ENCODE results near the gene PRIMPOL.

PRIMPOL gene

GRCh38 chr4:184666670-184667069 lies 17.1 kb downstream of the PRIMPOL start:
- DNase-seq (ENCODE audit: low read depth in 2 of 2): no peak

- no peak for DNase-seq (ENCODE audit: low read depth in 2 of 2)
Observed at GRCh38 chr4:184668096-184668495, 18.6 kb downstream of the PRIMPOL start.

- DNase-seq (ENCODE audit: low read depth in 2 of 2): no peak
Observed at GRCh38 chr4:184668511-184669114, 19.1 kb downstream of the PRIMPOL start.

GRCh38 chr4:184669251-184669650 lies 19.7 kb downstream of the PRIMPOL start:
- no peak for DNase-seq (ENCODE audit: low read depth in 2 of 2)

DNA sequence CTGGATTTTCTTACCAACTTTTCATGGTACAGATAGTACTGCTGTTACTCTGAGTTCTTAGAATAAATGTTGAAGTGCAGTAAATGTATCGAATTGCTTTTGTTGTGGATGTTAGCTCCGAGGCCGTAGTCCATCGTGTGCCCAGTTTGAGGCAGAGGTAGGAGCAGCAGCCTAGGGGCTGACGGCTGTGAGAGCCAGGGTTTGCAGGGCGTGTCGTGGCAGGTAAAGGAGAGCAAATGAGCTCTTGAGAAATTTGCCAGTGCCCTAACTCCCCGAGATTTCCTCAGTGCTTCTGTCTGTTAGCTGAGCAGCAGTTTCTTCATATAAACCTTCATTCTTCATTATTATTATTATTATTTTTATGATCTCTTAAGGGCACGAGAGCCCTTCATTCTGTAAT lies 21.6 kb downstream of the PRIMPOL start:
- DNase-seq (ENCODE audit: low read depth in 2 of 2): no peak

DNA sequence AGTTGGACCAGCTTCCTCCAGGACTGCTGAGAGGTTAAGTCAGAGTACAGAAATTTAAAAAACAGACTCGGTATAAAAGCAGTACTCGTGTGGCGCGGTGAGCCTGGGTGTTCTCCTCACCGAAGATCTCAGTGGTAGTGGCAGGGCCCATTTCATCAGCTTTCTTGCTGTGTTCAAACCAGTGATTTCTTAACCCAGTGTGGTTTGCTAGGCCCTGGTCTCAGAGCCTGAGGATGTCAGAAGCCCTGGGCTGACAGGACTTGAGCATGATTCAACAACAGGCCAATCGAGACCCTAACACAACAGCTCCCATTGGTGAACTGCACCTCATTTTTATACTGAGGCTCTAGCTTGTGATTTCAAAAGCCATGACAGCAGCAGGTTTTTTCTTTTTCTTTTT lies 23.2 kb downstream of the PRIMPOL start:
- no peak for DNase-seq (ENCODE audit: low read depth in 2 of 2)

GRCh38 chr4:184674011-184674410 lies 24.5 kb downstream of the PRIMPOL start:
- DNase-seq (ENCODE audit: low read depth in 2 of 2): no peak

DNA sequence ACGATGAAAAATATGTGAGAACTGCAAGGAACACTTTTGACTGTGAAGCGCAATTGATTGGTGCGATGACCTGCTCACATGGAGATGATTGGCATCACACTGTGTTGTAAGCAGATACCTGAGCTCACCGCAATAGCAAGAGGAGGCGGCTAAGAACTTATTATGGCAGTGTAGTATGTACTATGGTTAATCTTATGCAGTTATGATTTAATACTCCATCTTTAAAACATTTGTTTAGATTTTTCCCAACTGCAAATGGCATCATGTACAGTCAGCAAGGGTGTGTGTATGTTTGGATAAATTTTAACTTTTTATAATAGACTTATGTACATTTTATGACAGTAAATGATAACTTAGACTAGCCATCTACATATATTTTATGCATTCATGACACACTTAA lies 25.5 kb downstream of the PRIMPOL start:
- no peak for DNase-seq (ENCODE audit: low read depth in 2 of 2)

DNA sequence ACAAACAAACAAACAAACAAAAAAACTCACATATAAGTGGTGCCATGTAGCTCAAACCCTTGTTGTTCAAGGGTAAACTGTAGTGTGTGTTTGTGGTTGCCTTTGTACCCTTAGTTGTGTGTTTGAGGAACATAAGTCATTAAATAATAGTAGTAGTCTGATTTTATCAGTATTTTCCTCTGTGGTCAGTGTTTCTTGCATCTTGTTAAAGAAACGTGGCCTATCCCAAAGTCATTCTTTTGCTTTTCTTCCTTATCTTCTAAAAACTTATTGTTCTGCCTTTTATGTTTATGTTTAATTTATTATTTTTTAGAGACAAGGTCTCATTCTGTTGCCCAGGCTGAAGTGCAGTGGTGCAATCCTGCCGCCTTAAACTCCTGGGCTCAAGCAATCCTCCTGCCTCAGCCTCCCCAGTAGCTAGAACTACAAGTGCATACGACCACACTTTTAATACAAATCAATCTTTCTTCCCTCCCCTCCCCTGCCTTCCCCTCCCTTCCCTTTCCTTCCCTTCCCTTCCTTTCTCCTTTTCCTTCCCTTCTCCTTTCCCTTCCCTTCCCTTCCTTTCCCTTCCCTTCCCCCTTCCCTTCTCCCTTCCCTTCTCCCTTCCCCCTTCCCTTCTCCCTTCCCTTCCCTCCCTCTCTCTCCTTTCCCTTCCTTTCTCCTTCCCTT lies 26.4 kb downstream of the PRIMPOL start:
- DNase-seq (ENCODE audit: low read depth in 2 of 2): no peak

DNA sequence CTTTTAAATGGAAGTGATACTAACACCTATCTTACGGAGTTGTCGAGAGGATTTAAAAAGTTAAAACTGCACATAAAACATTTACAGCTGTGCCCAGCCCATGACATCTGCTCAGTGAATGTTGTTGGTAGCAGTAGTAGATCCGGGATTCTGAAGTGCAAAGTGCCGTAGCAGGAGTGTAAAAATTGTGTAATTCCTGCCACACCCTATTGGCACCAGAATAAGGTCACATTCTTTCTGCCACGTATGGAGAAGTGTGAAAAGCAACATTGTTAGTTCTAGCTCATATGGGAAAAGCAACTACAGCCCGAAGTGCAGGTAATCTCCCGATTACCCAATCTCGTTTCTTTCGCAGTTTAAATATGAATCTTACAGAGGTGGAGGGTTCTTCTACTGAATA lies 31.2 kb downstream of the PRIMPOL start:
- DNase-seq (ENCODE audit: low read depth in 2 of 2): no peak

DNA sequence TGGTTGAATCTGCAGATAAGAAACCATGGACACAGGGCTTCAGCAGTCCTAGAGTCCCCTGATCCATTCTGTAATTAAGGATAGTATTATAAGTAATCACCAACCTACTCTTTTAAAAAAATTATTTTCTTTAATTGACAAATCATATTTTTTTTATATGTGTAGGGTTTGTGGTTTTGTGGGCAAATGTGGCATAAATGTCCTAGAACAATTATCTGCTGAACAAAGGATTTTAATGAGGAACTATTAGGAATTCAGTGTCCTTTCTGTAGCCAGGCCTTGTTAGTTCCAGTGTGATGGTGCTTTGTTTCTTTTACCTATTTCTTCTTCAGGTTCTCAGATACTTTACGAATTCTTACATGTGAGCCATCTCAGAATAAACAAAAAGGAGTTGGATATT lies 32.4 kb downstream of the PRIMPOL start:
- DNase-seq (ENCODE audit: low read depth in 2 of 2): no peak

GRCh38 chr4:184684491-184685189 lies 35.1 kb downstream of the PRIMPOL start:
- DNase-seq (ENCODE audit: low read depth in 2 of 2): no peak

DNA sequence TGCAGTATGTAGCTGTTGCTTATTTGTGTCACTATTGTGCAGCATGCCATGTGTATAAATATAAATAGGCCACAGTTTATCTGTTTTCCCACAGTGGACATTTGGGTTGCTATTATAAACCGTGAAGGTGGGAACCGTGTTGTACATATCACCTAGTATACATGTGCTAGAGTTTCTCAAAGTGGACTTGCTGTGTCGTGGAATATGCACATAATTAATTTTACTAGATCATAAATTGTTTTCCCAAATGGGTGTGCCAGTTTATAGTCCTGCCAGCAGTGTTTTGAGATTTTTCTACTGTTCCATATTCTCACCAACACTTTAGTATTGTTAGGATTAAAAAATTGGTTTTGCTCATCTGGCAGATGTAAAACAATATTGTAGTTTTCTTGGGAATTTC lies 38.5 kb downstream of the PRIMPOL start:
- DNase-seq (ENCODE audit: low read depth in 2 of 2): no peak

DNA sequence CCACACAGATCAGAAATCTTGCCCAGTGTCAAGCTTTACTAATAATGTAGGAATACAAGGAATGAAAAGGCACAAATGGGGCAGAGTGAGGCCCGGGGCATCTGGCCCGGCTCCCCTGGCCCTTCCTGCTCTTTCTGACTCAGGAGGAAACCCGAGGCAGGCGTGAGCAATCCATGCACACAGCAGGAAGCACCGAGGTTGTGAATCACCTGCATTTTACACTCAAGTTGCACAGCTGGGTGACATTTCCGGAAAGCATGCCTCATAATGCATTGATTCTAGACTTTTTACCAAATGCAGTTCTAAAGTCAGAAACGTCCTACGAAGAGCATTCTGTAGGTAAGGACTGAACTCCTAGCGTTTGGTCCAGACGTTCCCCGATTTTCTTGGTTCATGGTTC lies 38.9 kb downstream of the PRIMPOL start:
- DNase-seq (ENCODE audit: low read depth in 2 of 2): no peak

- DNase-seq (ENCODE audit: low read depth in 2 of 2): no peak
Observed at GRCh38 chr4:184689681-184690080, 40.1 kb downstream of the PRIMPOL start.

DNA sequence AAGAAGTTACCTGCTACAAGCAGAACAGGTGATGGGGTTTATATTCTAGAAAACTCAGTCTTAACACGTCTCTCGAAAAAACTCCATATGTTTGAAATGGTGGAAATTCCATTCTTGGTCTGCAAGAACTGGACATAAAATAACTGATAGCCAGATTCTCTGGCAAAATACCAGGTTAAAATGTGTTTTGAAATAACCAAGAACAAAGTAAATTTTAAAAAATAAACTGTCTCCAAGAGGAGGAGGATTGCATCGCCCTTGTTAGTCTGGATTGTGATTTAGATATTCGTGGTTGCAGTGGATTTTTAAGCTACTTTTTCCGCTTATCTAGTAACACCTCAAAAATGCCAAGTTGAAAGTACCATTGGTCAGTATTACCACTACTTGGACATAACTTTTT lies 43.5 kb downstream of the PRIMPOL start:
- DNase-seq (ENCODE audit: low read depth in 2 of 2): no peak

- DNase-seq (ENCODE audit: low read depth in 2 of 2): no peak
Observed at GRCh38 chr4:184694412-184694956, 44.9 kb downstream of the PRIMPOL start.

GRCh38 chr4:184695178-184695896 lies 45.8 kb downstream of the PRIMPOL start:
- no peak for DNase-seq (ENCODE audit: low read depth in 2 of 2)

- no peak for DNase-seq (ENCODE audit: low read depth in 2 of 2)
Observed at GRCh38 chr4:184697956-184698355, 48.4 kb downstream of the PRIMPOL start.

DNA sequence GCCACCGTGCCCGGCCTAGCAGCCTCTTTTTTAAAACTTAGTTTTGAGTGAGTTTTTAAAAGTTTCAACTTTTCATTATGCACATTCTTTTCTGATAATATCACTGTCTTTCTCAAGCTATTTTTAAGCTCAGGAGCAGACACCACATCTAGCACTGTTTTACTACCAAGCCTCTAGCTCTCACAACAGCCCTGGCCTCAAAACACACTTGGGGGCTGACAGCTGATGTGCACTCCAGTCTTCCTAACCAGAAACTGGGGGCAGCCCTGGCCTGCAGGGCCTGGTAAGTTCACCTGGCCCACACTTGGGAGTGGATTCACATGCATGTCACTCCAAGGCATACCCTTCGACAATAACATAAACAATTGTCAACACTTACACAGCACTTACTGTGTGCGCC lies 50.4 kb downstream of the PRIMPOL start:
- no peak for DNase-seq (ENCODE audit: low read depth in 2 of 2)

DNA sequence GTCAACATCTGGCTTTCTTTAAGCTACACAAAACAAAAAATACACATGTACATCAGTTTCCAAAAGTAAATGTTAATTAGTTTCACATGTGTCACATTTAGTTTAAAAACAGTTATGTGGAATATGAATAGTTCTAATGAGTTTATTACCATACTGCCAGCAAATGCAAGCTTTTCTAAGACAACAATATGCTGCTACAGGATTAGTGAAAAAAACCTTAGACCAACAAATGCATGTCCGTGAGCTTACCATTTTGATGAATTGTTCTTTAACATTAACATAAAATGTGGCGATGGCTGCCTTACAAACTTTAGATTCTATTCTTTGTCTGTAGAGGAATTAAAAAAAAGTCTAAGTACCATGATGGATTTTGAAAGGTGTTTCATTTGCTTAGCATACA lies 52.6 kb downstream of the PRIMPOL start:
- DNase-seq (ENCODE audit: low read depth in 2 of 2): no peak

DNA sequence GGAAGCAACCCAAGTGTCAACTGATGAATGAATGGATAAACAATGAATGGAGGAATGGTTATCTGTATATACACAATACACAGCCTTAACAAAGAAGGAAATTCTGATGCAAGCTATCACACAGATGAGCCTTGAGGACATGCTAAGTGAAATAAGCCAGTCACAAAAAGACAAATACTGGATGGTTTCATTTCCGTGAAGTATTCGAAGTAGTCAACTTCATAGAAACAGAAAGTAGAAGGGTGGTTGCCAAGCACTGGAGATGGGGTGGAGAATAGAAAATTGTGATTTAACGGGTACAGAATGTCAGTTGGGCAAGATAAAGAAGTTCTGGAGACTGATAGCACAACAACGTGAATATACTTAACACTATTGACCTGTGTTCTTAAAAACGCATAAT lies 56.2 kb downstream of the PRIMPOL start:
- DNase-seq (ENCODE audit: low read depth in 2 of 2): no peak
